HepG2 (cell line): ENCODE results near the gene GPSM1. TPM values are rescaled to one million over a fixed set of nuclear protein-coding genes. Genes with fewer than 3 reads are reported as not detected.

Source experiments
- ATAC-seq: fragments of 200-7000 bp; cut with Tn5 transposase; 3 replicates; pipeline ENCODE4 v1.9.1; 2020; ENCODE audit warnings: mild to moderate bottlenecking, moderate library complexity
- BruUV-seq: library from RNA; stranded (reverse); fragments of 400-500 nt; replicated peaks from 2 replicates; lab custom pipeline; 2021; lab: Mats Ljungman, UMichigan
- CTCF ChIA-PET: fragments of 300-600 bp; formaldehyde crosslinking; extraction: SDS; loops from one replicate; lab custom pipeline; 2021; ENCODE audit warnings: low total read pairs, inconsistent platforms, low intra/inter-chr PET ratio; lab: Yijun Ruan, JAX
- POLR2A ChIA-PET: fragments of 350-600 bp; sonication (Branson Sonifier 250); formaldehyde crosslinking; loops from one replicate; lab custom pipeline; 2020; ENCODE audit warnings: antibody characterized with exemption, inconsistent platforms; lab: Yijun Ruan, JAX
- DNase-seq: peaks from one replicate; pipeline ENCODE4 v3.0.0-alpha.2; 2015; ENCODE audit warnings: low spot score
- FAIRE-seq: peaks from 3 replicates; lab custom pipeline; 2011; peaks lifted over from hg19 to GRCh38; lab: Jason Lieb, UNC
- H2AFZ ChIP-seq: one replicate; pipeline ENCODE4 v1.6.1; 2011; ENCODE audit warnings: low read length, inconsistent platforms
- H3K27ac ChIP-seq: fragments of 300-600 bp; 3 replicates; pipeline ENCODE4 v1.8.0; 2011; ENCODE audit warnings: mixed run types, mild to moderate bottlenecking, mixed read lengths, low read length, inconsistent platforms; ENCODE audit not compliant: insufficient read depth; ENCODE audit errors: extremely low read length
- H3K27me3 ChIP-seq, 2 experiments: fragments of 200-600 bp in 1 of 2; 2 replicates in 1 of 2; 3 replicates in 1 of 2; pipeline versions ENCODE4 v1.6.0 to v1.8.0; 2011; ENCODE audit warnings: low read length in 2 of 2, mild to moderate bottlenecking in 2 of 2, moderate library complexity in 2 of 2, inconsistent platforms in 1 of 2; ENCODE audit not compliant: insufficient read depth in 2 of 2, control insufficient read depth in 1 of 2
- H3K36me3 ChIP-seq, 2 experiments: fragments of 200-600 bp in 1 of 2; replicated peaks in 1 of 2; 2 replicates in 1 of 2; 3 replicates in 1 of 2; pipeline versions ENCODE4 v1.5.1 to v1.8.0; 2011; ENCODE audit warnings: low read length in 2 of 2, inconsistent platforms in 1 of 2; ENCODE audit not compliant: insufficient read depth in 2 of 2, control insufficient read depth in 1 of 2
- H3K4me1 ChIP-seq: 2 replicates; pipeline ENCODE4 v1.5.1; 2012; ENCODE audit warnings: low read length, inconsistent platforms; ENCODE audit not compliant: insufficient read depth
- H3K4me2 ChIP-seq: 2 replicates; pipeline ENCODE4 v1.6.0; 2011; ENCODE audit warnings: low read depth, low read length, inconsistent platforms
- H3K4me3 ChIP-seq, 3 experiments: fragments of 200-600 bp in 1 of 3; sonication (generic), shearing (Covaris generic) in 1 of 3; replicated peaks in 1 of 3; 2 replicates each; pipeline ENCODE4 v1.5.1; 2011 to 2016; ENCODE audit warnings: low read length in 3 of 3, inconsistent platforms in 2 of 3, low read depth in 2 of 3, mild to moderate bottlenecking in 2 of 3, control low read depth in 1 of 3, mixed read lengths in 1 of 3; ENCODE audit not compliant: insufficient read depth in 1 of 3
- H3K79me2 ChIP-seq: one replicate; pipeline ENCODE4 v1.6.1; 2011; ENCODE audit warnings: low read length, inconsistent platforms; ENCODE audit not compliant: insufficient read depth
- H3K9ac ChIP-seq: 2 replicates; pipeline ENCODE4 v1.6.0; 2011; ENCODE audit warnings: mild to moderate bottlenecking, low read depth, low read length, inconsistent platforms; ENCODE audit not compliant: insufficient read depth
- H3K9me3 ChIP-seq: 2 replicates; pipeline ENCODE4 v1.5.1; 2012; ENCODE audit warnings: mild to moderate bottlenecking, low read length
- H4K20me1 ChIP-seq: 2 replicates; pipeline ENCODE4 v1.6.0; 2011; ENCODE audit warnings: inconsistent platforms, mild to moderate bottlenecking, low read length, moderate library complexity; ENCODE audit not compliant: insufficient read depth
- ATF7-NPFF ChIP-seq: sonication (generic); formaldehyde crosslinking; IDR thresholded peaks from 2 replicates; pipeline ENCODE4 v1.8.1; 2023; ENCODE audit warnings: mild to moderate bottlenecking, low read depth, missing genetic modification reagents, moderate library complexity
- NFATC3 ChIP-seq: sonication (generic); formaldehyde crosslinking; IDR thresholded peaks from 2 replicates; pipeline ENCODE4 v1.5.1; 2020; ENCODE audit warnings: mild to moderate bottlenecking, missing genetic modification reagents
- NFE2L1 ChIP-seq: sonication (generic); formaldehyde crosslinking; IDR thresholded peaks from 2 replicates; pipeline ENCODE4 v1.4.0; 2020; ENCODE audit warnings: missing genetic modification reagents, mild to moderate bottlenecking, borderline replicate concordance
- NONO ChIP-seq, 2 experiments: fragments of 450-650 bp in 1 of 2; sonication (generic) in 1 of 2; formaldehyde crosslinking in 1 of 2; IDR thresholded peaks in 1 of 2; conservative IDR thresholded peaks in 1 of 2; 2 replicates each; pipeline versions ENCODE4 v1.6.1 to v1.8.0; 2017 to 2022; ENCODE audit warnings: mild to moderate bottlenecking in 1 of 2, missing genetic modification reagents in 1 of 2, moderate library complexity in 1 of 2
- RXRB ChIP-seq: IDR thresholded peaks from 2 replicates; pipeline ENCODE4 v1.6.1; 2016; ENCODE audit warnings: borderline replicate concordance, missing genetic modification reagents, missing compliant biosample characterization
- ZBTB10 ChIP-seq: sonication (generic); formaldehyde crosslinking; IDR thresholded peaks from 2 replicates; pipeline ENCODE4 v1.4.0; 2020; ENCODE audit warnings: missing genetic modification reagents, borderline replicate concordance
- ZBTB42 ChIP-seq: sonication (generic); formaldehyde crosslinking; IDR thresholded peaks from 2 replicates; pipeline ENCODE4 v1.5.0; 2020; ENCODE audit warnings: mild to moderate bottlenecking, missing genetic modification reagents
- ZNF441 ChIP-seq: sonication (generic); formaldehyde crosslinking; IDR thresholded peaks from 2 replicates; pipeline ENCODE4 v1.7.0; 2021; ENCODE audit warnings: missing genetic modification reagents, borderline replicate concordance
- ZNF749 ChIP-seq: sonication (generic); formaldehyde crosslinking; IDR thresholded peaks from 2 replicates; pipeline ENCODE4 v1.8.0; 2022; ENCODE audit warnings: mild to moderate bottlenecking, missing genetic modification reagents, moderate library complexity, borderline replicate concordance
- ZNF75D ChIP-seq: sonication (generic); formaldehyde crosslinking; IDR thresholded peaks from 2 replicates; pipeline ENCODE4 v1.8.1; 2023; ENCODE audit warnings: missing genetic modification reagents, mild to moderate bottlenecking, borderline replicate concordance
- WGBS: methylation state at CpG from one replicate; pipeline ENCODE4 v1.1.6; 2017; ENCODE audit warnings: low lambda C conversion rate; 5-methylcytosine and 5-hydroxymethylcytosine counted together
- in situ Hi-C: cut with HindIII; loops from 2 replicates; pipeline ENCODE4 v1.10.0; 2017; ENCODE audit warnings: low pct_unique_long_range_greater_than_20kb; ENCODE audit not compliant: extremely low pct_ligation_motif_present
- intact Hi-C: fragments of 100-400 bp; cut with micrococcal nuclease; formaldehyde crosslinking; loops from one replicate; pipeline ENCODE4 v1.10.0; 2022; ENCODE audit not compliant: unreplicated experiment
- polyA plus RNA-seq, 8 experiments: library from polyadenylated mRNA; depleted of rRNA in 3 of 8; stranded (reverse) in 7 of 8; unstranded in 1 of 8; fragments of >200 nt; fragmentation: Illumina TruSeq in 4 of 8; extraction: Trizol in 4 of 8; gene quantifications; 2 replicates each; pipeline versions ENCODE4 v1.2.1 to v1.2.3, GENCODE V29; 2011 to 2016; ENCODE audit warnings: low read depth in 4 of 8, missing spikeins in 1 of 8, mixed read lengths in 1 of 8; ENCODE audit not compliant: insufficient read depth in 1 of 8
- total RNA-seq, 5 experiments: library from RNA; depleted of rRNA; stranded (reverse); fragments of >200 nt; fragmentation: Illumina TruSeq; extraction: Trizol; gene quantifications; 2 replicates each; pipeline ENCODE4 v1.2.3, GENCODE V29; 2016; ENCODE audit warnings: low read depth in 1 of 5
- TF ChIP-seq, protein P1 (sequence below), 2 experiments: fragments of 450-650 bp in 1 of 2; sonication (generic) in 1 of 2; formaldehyde crosslinking; IDR thresholded peaks; 2 replicates each; pipeline versions ENCODE4 v1.5.0 to v1.8.0; 2020 to 2022; ENCODE audit warnings: mild to moderate bottlenecking in 1 of 2, missing genetic modification reagents in 1 of 2
- TF ChIP-seq, protein P2 (sequence below): sonication (generic); formaldehyde crosslinking; IDR thresholded peaks from 2 replicates; pipeline ENCODE4 v1.4.0; 2020; ENCODE audit warnings: mild to moderate bottlenecking, missing genetic modification reagents

The GPSM1 gene
- total and polyA plus RNA-seq, 2 of the 13 experiments (the other 11 are each of a cell fraction or from before 2014, with no cell fraction given): 1.0 to 2.4 TPM

DNA sequence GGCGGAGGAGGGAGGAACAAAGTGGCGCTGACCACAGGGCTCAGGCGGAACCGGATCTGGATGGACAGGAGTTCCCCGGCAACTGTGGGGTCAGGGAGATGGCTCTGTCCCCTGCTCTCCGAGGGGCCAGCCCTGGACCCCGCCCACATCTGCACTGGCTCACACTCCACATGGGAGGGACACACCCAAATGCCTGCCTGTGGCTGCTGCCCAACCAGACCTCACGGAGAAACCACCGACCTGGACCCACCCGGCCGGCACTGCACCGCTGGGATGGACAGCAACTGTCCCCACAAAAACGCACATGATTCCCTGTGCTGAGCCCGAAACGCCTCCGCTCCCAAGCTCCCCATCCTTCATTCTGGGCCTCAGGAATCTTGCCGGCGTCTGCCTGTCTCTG lies 28.2 kb upstream of the GPSM1 start:
- WGBS: 84% methylated on average over 5 of the region's 18 CpGs
- POLR2A ChIA-PET: no interaction called here
- no peak for ATAC-seq
- TF ChIP-seq ZBTB42 (CRISPR knock-in tag) (no peak), ZNF75D (no peak), NONO (IDR thresholded peaks at IDR 0.05) (no peak), NONO (CRISPR knock-in tag; conservative IDR thresholded peaks at IDR 0.05) (no peak), NFATC3 (CRISPR knock-in tag) (no peak), ZBTB10 (no peak), ZNF441 (CRISPR knock-in tag) (no peak), NFE2L1 (CRISPR knock-in tag) (no peak), ZNF749 (CRISPR knock-in tag) (no peak), ATF7-NPFF (CRISPR knock-in tag) (no peak), RXRB (CRISPR knock-in tag) (no peak)
- TF ChIP-seq, protein P1, sequence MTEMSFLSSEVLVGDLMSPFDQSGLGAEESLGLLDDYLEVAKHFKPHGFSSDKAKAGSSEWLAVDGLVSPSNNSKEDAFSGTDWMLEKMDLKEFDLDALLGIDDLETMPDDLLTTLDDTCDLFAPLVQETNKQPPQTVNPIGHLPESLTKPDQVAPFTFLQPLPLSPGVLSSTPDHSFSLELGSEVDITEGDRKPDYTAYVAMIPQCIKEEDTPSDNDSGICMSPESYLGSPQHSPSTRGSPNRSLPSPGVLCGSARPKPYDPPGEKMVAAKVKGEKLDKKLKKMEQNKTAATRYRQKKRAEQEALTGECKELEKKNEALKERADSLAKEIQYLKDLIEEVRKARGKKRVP (CRISPR knock-in tag; IDR thresholded peaks at IDR 0.05): no peak
- TF ChIP-seq, protein P2, sequence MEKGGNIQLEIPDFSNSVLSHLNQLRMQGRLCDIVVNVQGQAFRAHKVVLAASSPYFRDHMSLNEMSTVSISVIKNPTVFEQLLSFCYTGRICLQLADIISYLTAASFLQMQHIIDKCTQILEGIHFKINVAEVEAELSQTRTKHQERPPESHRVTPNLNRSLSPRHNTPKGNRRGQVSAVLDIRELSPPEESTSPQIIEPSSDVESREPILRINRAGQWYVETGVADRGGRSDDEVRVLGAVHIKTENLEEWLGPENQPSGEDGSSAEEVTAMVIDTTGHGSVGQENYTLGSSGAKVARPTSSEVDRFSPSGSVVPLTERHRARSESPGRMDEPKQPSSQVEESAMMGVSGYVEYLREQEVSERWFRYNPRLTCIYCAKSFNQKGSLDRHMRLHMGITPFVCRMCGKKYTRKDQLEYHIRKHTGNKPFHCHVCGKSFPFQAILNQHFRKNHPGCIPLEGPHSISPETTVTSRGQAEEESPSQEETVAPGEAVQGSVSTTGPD (CRISPR knock-in tag): no peak
- Histone ChIP-seq H3K4me3 (no peak overlapping the region), H3K9ac (no peak overlapping the region), H3K27ac (no peak overlapping the region), H3K79me2 (no peaks in the 10 kb centered on the region), H3K4me1 (peaks cover 54% of the 10 kb centered on the region), H2AFZ (no peak overlapping the region), H3K9me3 (no peaks in the 10 kb centered on the region), H3K4me2 (no peak overlapping the region), H4K20me1 (no peaks in the 10 kb centered on the region), H3K27me3 (peaks cover 6 to 39% of the 10 kb centered on the region in 2 experiments), H3K36me3 (no peaks in the 10 kb centered on the region)
- DNase-seq: no peak
- CTCF ChIA-PET: no interaction called here
- intact Hi-C loops (no loop called here), in situ Hi-C loops (no loop called here)
- BruUV-seq: no TSS peak
- FAIRE-seq: no peak
